Activated CD8-positive, alpha-beta T cell treated with anti-CD3 and anti-CD28 coated beads for 36 hours (primary cell): ENCODE data around the gene ZCCHC4. TPM values are rescaled to one million over a fixed set of nuclear protein-coding genes. Genes with fewer than 3 reads are reported as not detected.

Experiments used
- ATAC-seq: fragments of 200-7000 bp; cut with Tn5 transposase; one replicate; pipeline ENCODE4 v1.10.0; 2021; ENCODE audit warnings: mild to moderate bottlenecking, moderate library complexity
- CTCF ChIA-PET: fragments of 350-600 bp; sonication (Branson Sonifier 250); formaldehyde crosslinking; loops from one replicate; lab custom pipeline; 2021; ENCODE audit warnings: antibody characterized with exemption; lab: Charles Lee
- POLR2A ChIA-PET: fragments of 350-600 bp; sonication (Branson Sonifier 250); formaldehyde crosslinking; loops from one replicate; lab custom pipeline; 2021; ENCODE audit warnings: antibody characterized with exemption; lab: Charles Lee
- DNase-seq: peaks from one replicate; pipeline ENCODE4 v3.0.0-alpha.2; 2020
- H3K27ac Mint-ChIP-seq: one replicate; pipeline ENCODE4 v1.8.0; 2021; ENCODE audit warnings: mild to moderate bottlenecking, mixed read lengths
- H3K27me3 Mint-ChIP-seq: one replicate; pipeline ENCODE4 v1.8.0; 2021; ENCODE audit warnings: mixed read lengths
- H3K36me3 Mint-ChIP-seq: one replicate; pipeline ENCODE4 v1.8.0; 2021; ENCODE audit warnings: low read depth, mixed read lengths
- H3K4me1 Mint-ChIP-seq: one replicate; pipeline ENCODE4 v1.8.0; 2021; ENCODE audit warnings: low read depth, mixed read lengths
- H3K4me3 Mint-ChIP-seq: one replicate; pipeline ENCODE4 v1.8.0; 2021; ENCODE audit warnings: mild to moderate bottlenecking, moderate library complexity, mixed read lengths
- H3K9me3 Mint-ChIP-seq: one replicate; pipeline ENCODE4 v1.8.0; 2021; ENCODE audit warnings: mixed read lengths
- CTCF ChIP-seq: fragments of 200-600 bp; IDR thresholded peaks from one replicate; pipeline ENCODE4 v1.8.0; 2022; ENCODE audit warnings: antibody characterized with exemption, mild to moderate bottlenecking
- intact Hi-C: fragments of 100-400 bp; cut with micrococcal nuclease; formaldehyde crosslinking; loops from one replicate; pipeline ENCODE4 v1.10.0; 2022
- total RNA-seq, 2 experiments: library from RNA; stranded (reverse); gene quantifications; one replicate each; pipeline ENCODE4 v1.2.3, GENCODE V29; 2021

ZCCHC4 gene
- total RNA-seq, 2 experiments from 2014 or later: 12.0 to 12.8 TPM

- no peaks in the 10 kb centered on the region for H3K9me3 Mint-ChIP-seq
- intact Hi-C loops: loop anchor here (2.0 to 10.0 kb wide), 3 partner anchors 65 to 393 kb away; partner anchors contain the start of genes SEPSECS and ZCCHC4
- ChIA-PET POLR2A (interaction anchor here (0.6 to 2.3 kb wide), 12 partner anchors 9 to 1013 kb away, joined by 3 to 6 read pairs (median 3); no protein-coding TSS in a partner anchor), CTCF (interaction anchor here (1.0 to 2.0 kb wide), 5 partner anchors 10 to 65 kb away, joined by 3 to 8 read pairs (median 5); partner anchors contain the start of gene ZCCHC4)
- H3K27ac Mint-ChIP-seq: peak overlapping the region; percentile 85
- no peak for DNase-seq
- no peak overlapping the region for H3K4me3 Mint-ChIP-seq
- H3K36me3 Mint-ChIP-seq: peaks cover 16% of the 10 kb centered on the region
- no peak for ATAC-seq
- no peak for TF ChIP-seq CTCF
- no peaks in the 10 kb centered on the region for H3K27me3 Mint-ChIP-seq
- H3K4me1 Mint-ChIP-seq: peaks cover 7% of the 10 kb centered on the region
Measured at GRCh38 chr4:25377572-25378436, 65.2 kb downstream of the ZCCHC4 start.

- ATAC-seq (no peak), DNase-seq (no peak)
- ChIA-PET CTCF (interaction anchor here (0.8 to 2.0 kb wide), 6 partner anchors 10 to 66 kb away, joined by 3 to 8 read pairs (median 4); partner anchors contain the start of gene ZCCHC4), POLR2A (interaction anchor here (1.1 to 2.3 kb wide), 2 partner anchors 10 to 47 kb away, joined by 3 to 5 read pairs; no protein-coding TSS in a partner anchor)
- no peaks in the 10 kb centered on the region for H3K9me3 Mint-ChIP-seq
- intact Hi-C loops: loop anchor here (5.0 to 10.0 kb wide), 2 partner anchors 216 to 394 kb away; partner anchors contain the start of gene SEPSECS
- peaks cover 19% of the 10 kb centered on the region for H3K36me3 Mint-ChIP-seq
- H3K27ac Mint-ChIP-seq: no peak overlapping the region
- no peaks in the 10 kb centered on the region for H3K27me3 Mint-ChIP-seq
- H3K4me1 Mint-ChIP-seq: peaks cover 7% of the 10 kb centered on the region
- H3K4me3 Mint-ChIP-seq: no peak overlapping the region
- no peak for TF ChIP-seq CTCF
Measured at GRCh38 chr4:25378437-25378743, 65.8 kb downstream of the ZCCHC4 start.

GRCh38 chr4:25379591-25379990 lies 67.0 kb downstream of the ZCCHC4 start:
- Mint-ChIP-seq H3K27ac (no peak overlapping the region), H3K4me3 (no peak overlapping the region), H3K4me1 (peaks cover 7% of the 10 kb centered on the region), H3K9me3 (no peaks in the 10 kb centered on the region), H3K27me3 (no peaks in the 10 kb centered on the region), H3K36me3 (peaks cover 30% of the 10 kb centered on the region)
- DNase-seq (no peak), ATAC-seq (no peak)
- CTCF ChIA-PET: interaction anchor here (1.5 to 2.4 kb wide), 2 partner anchors 13 to 67 kb away, joined by 3 to 11 read pairs; partner anchors contain the start of gene ZCCHC4
- POLR2A ChIA-PET: interaction anchor here (0.6 kb wide), 1 partner anchor 34 kb away, joined by 3 read pairs; no protein-coding TSS in a partner anchor
- TF ChIP-seq CTCF: no peak
- intact Hi-C loops: loop anchor here (5.0 to 10.0 kb wide), 2 partner anchors 217 to 395 kb away; partner anchors contain the start of gene SEPSECS

- no peak overlapping the region for H3K4me3 Mint-ChIP-seq
- DNase-seq: no peak
- peaks cover 44% of the 10 kb centered on the region for H3K36me3 Mint-ChIP-seq
- CTCF ChIA-PET: interaction anchor here (0.8 kb wide), 1 partner anchor 52 kb away, joined by 3 read pairs; no protein-coding TSS in a partner anchor
- H3K27me3 Mint-ChIP-seq: no peaks in the 10 kb centered on the region
- ATAC-seq: no peak
- no peak overlapping the region for H3K27ac Mint-ChIP-seq
- intact Hi-C loops: no loop called here
- POLR2A ChIA-PET: no interaction called here
- no peaks in the 10 kb centered on the region for H3K9me3 Mint-ChIP-seq
- no peak for TF ChIP-seq CTCF
- peaks cover 4% of the 10 kb centered on the region for H3K4me1 Mint-ChIP-seq
Measured at GRCh38 chr4:25383647-25384046, 71.1 kb downstream of the ZCCHC4 start.
